Kidney epithelial cell (primary cell): Measurements from ENCODE around the gene SLC6A19. TPM values are rescaled to one million over a fixed set of nuclear protein-coding genes. Genes with fewer than 3 reads are reported as not detected.

Experiments used
- DNase-seq: peaks from one replicate; pipeline ENCODE4 v3.0.0-alpha.2; 2010; ENCODE audit warnings: low read depth
- H3K27me3 ChIP-seq: 2 replicates; pipeline ENCODE4 v1.6.0; 2011; ENCODE audit warnings: low read length; ENCODE audit not compliant: control insufficient read depth, insufficient read depth
- H3K36me3 ChIP-seq: 2 replicates; pipeline ENCODE4 v1.5.1; 2011; ENCODE audit warnings: low read length; ENCODE audit not compliant: control insufficient read depth, insufficient read depth
- H3K4me3 ChIP-seq: 2 replicates; pipeline ENCODE4 v1.5.1; 2011; ENCODE audit warnings: low read depth, mild to moderate bottlenecking, control low read depth, low read length
- total RNA-seq: library from RNA; depleted of rRNA; stranded (reverse); fragments of >200 nt; gene quantifications from 2 replicates; pipeline ENCODE4 v1.2.3, GENCODE V29; 2015
- TF ChIP-seq, protein P1 (sequence below): IDR thresholded peaks from 2 replicates; pipeline ENCODE4 v1.5.1; 2011; ENCODE audit warnings: mild to moderate bottlenecking, moderate library complexity, low read length, control low read depth, inconsistent platforms; ENCODE audit not compliant: insufficient read depth, poor library complexity, severe bottlenecking

SLC6A19 gene
- total RNA-seq, 1 donor from 2014 or later: not detected

- TF ChIP-seq, protein P1, sequence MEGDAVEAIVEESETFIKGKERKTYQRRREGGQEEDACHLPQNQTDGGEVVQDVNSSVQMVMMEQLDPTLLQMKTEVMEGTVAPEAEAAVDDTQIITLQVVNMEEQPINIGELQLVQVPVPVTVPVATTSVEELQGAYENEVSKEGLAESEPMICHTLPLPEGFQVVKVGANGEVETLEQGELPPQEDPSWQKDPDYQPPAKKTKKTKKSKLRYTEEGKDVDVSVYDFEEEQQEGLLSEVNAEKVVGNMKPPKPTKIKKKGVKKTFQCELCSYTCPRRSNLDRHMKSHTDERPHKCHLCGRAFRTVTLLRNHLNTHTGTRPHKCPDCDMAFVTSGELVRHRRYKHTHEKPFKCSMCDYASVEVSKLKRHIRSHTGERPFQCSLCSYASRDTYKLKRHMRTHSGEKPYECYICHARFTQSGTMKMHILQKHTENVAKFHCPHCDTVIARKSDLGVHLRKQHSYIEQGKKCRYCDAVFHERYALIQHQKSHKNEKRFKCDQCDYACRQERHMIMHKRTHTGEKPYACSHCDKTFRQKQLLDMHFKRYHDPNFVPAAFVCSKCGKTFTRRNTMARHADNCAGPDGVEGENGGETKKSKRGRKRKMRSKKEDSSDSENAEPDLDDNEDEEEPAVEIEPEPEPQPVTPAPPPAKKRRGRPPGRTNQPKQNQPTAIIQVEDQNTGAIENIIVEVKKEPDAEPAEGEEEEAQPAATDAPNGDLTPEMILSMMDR: no peak
- Histone ChIP-seq H3K36me3 (no peaks in the 10 kb centered on the region), H3K4me3 (no peak overlapping the region), H3K27me3 (no peaks in the 10 kb centered on the region)
- DNase-seq: no peak
Measured at GRCh38 chr5:1268056-1268455, 66.7 kb downstream of the SLC6A19 start.

DNA sequence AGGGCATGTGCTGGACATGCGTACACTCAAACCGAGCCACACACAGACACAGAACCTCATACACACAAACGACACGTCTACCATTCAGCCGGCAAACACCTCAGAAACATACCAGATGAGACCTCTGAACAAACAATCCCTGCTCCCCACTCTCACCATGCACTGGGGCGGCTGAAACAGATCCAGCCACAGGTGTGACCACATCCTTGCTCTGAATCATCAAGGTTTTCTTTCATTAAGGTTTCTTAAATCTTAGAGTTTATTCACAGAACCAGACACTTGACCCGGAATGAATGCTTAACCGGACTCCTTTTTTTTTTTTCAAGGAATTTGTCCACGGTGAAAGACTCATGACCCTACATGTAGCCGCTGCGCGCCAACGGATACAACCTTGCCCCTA lies 67.3 kb downstream of the SLC6A19 start:
- Histone ChIP-seq H3K27me3 (no peaks in the 10 kb centered on the region), H3K36me3 (no peaks in the 10 kb centered on the region), H3K4me3 (no peak overlapping the region)
- TF ChIP-seq, protein P1: no peak
- DNase-seq: no peak

GRCh38 chr5:1270426-1270825 lies 69.0 kb downstream of the SLC6A19 start:
- TF ChIP-seq, protein P1: no peak
- Histone ChIP-seq H3K36me3 (no peaks in the 10 kb centered on the region), H3K27me3 (no peaks in the 10 kb centered on the region), H3K4me3 (no peak overlapping the region)
- DNase-seq: no peak

DNA sequence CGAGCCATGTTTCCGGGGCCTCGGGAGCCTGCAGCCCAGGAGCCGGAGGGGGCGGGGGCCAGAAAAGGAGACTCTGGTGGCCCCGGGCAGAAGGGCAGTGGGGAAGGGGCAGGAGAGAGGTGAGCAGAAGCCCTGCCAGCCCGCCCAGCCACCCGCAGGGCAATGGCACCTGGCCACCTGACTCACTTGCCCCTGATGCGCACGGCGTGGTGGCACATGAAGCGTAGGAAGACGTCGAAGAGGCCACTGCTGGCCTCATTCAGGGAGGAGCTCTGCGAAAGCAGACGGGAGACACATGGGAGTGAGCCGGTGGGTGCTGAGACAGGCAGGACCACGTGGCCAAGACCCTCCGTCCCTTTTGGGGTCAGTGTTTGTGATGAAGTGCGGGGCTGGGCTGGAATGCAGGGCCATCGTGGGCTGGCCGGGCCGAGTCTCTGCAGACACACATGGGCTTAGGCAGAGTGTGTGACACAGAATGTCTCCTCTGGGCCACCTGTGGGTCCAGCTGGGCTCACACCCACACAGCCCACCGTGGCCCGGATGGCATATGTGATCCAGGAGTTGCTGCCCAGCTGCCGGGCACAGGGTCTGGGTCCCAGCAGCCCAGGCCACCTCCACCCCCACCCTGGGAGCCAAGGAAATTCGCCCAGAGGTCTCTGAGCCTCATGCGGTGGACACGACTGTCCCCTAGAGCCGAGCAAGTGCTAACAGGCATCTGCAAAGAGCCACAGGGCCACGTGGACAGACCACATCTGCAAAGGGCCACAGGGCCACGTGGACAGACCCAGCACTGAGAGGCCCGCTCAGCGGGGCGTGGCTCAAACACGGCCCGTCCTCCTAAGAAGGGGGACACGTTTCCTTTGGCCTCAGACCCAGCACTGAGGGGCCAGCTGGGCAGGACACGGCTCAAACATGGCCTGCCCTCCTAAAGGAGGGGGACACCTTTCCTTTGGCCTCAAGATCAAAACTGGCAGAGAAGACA lies 69.8 kb downstream of the SLC6A19 start:
- H3K36me3 ChIP-seq: no peaks in the 10 kb centered on the region
- no peaks in the 10 kb centered on the region for H3K27me3 ChIP-seq
- DNase-seq: no peak
- TF ChIP-seq, protein P1: no peak
- no peak overlapping the region for H3K4me3 ChIP-seq

GRCh38 chr5:1272201-1272600 lies 70.8 kb downstream of the SLC6A19 start:
- DNase-seq: no peak
- no peaks in the 10 kb centered on the region for H3K36me3 ChIP-seq
- no peak overlapping the region for H3K4me3 ChIP-seq
- no peaks in the 10 kb centered on the region for H3K27me3 ChIP-seq
- TF ChIP-seq, protein P1: no peak
